Neuronal stem cell (in vitro differentiated cells): ENCODE results near the gene VTI1A.

ENCODE experiments used
- DNase-seq: peaks from one replicate; pipeline ENCODE4 v3.0.0-alpha.2; 2013; ENCODE audit warnings: low spot score
- H2AFZ ChIP-seq: one replicate; pipeline ENCODE4 v1.6.1; 2013; ENCODE audit warnings: mild to moderate bottlenecking, low read length, inconsistent platforms
- H2AK5ac ChIP-seq: 2 replicates; pipeline ENCODE4 v1.6.1; 2013; ENCODE audit warnings: low read depth, mild to moderate bottlenecking, inconsistent platforms, low read length, moderate library complexity, mixed read lengths
- H2BK120ac ChIP-seq: 2 replicates; pipeline ENCODE4 v1.6.1; 2013; ENCODE audit warnings: low read depth, mild to moderate bottlenecking, inconsistent platforms, low read length, moderate library complexity, mixed read lengths
- H2BK12ac ChIP-seq: one replicate; pipeline ENCODE4 v1.6.1; 2013; ENCODE audit warnings: low read length, inconsistent platforms
- H2BK15ac ChIP-seq: 2 replicates; pipeline ENCODE4 v1.6.1; 2013; ENCODE audit warnings: mild to moderate bottlenecking, low read length, inconsistent platforms, mixed read lengths
- H2BK5ac ChIP-seq: one replicate; pipeline ENCODE4 v1.6.1; 2013; ENCODE audit warnings: inconsistent platforms, mild to moderate bottlenecking, low read length, moderate library complexity
- H3K14ac ChIP-seq: one replicate; pipeline ENCODE4 v1.6.1; 2013; ENCODE audit warnings: low read length, inconsistent platforms
- H3K18ac ChIP-seq: 2 replicates; pipeline ENCODE4 v1.6.1; 2013; ENCODE audit warnings: low read length, inconsistent platforms
- H3K23ac ChIP-seq: 2 replicates; pipeline ENCODE4 v1.6.1; 2013; ENCODE audit warnings: low read depth, mild to moderate bottlenecking, mixed read lengths, low read length, inconsistent platforms; ENCODE audit not compliant: poor library complexity
- H3K27ac ChIP-seq: replicated peaks from 3 replicates; pipeline ENCODE4 v1.5.1; 2013; ENCODE audit warnings: low read length, inconsistent platforms
- H3K27me3 ChIP-seq, 3 experiments: 2 replicates each; pipeline ENCODE4 v1.6.1; 2013; ENCODE audit warnings: low read length in 3 of 3, mild to moderate bottlenecking in 2 of 3, inconsistent platforms in 1 of 3, low read depth in 1 of 3, mixed read lengths in 1 of 3, moderate library complexity in 1 of 3; ENCODE audit not compliant: control insufficient read depth in 3 of 3, insufficient read depth in 3 of 3
- H3K36me3 ChIP-seq, 2 donors: replicated peaks in 1 of 2; 2 replicates each; pipeline ENCODE4 v1.6.1; 2013; ENCODE audit warnings: low read length in 2 of 2; ENCODE audit not compliant: control insufficient read depth in 2 of 2, insufficient read depth in 2 of 2
- H3K4ac ChIP-seq: 2 replicates; pipeline ENCODE4 v1.6.1; 2013; ENCODE audit warnings: inconsistent platforms, mild to moderate bottlenecking, low read length, moderate library complexity
- H3K4me1 ChIP-seq, 2 donors: 1 replicate in 1 of 2; 2 replicates in 1 of 2; pipeline ENCODE4 v1.6.1; 2013; ENCODE audit warnings: low read length in 2 of 2, low read depth in 1 of 2; ENCODE audit not compliant: control insufficient read depth in 2 of 2, insufficient read depth in 1 of 2
- H3K4me2 ChIP-seq: one replicate; pipeline ENCODE4 v1.6.1; 2013; ENCODE audit warnings: mild to moderate bottlenecking, low read length, inconsistent platforms; ENCODE audit not compliant: insufficient read depth, poor library complexity, severe bottlenecking
- H3K4me3 ChIP-seq, 2 donors: 2 replicates each; pipeline ENCODE4 v1.5.1; 2013; ENCODE audit warnings: low read length in 2 of 2, mild to moderate bottlenecking in 2 of 2, inconsistent platforms in 1 of 2, moderate library complexity in 1 of 2
- H3K79me1 ChIP-seq: one replicate; pipeline ENCODE4 v1.6.1; 2013; ENCODE audit warnings: low read depth, mild to moderate bottlenecking, inconsistent platforms, low read length, moderate library complexity
- H3K9ac ChIP-seq: one replicate; pipeline ENCODE4 v1.6.1; 2013; ENCODE audit warnings: mild to moderate bottlenecking, low read depth, low read length, inconsistent platforms; ENCODE audit not compliant: poor library complexity
- H3K9me3 ChIP-seq, 2 donors: replicated peaks in 1 of 2; 2 replicates each; pipeline versions ENCODE3 to v1.6.1; 2013; ENCODE audit warnings: low read length in 2 of 2, mild to moderate bottlenecking in 2 of 2, inconsistent platforms in 1 of 2, low read depth in 1 of 2, mixed read lengths in 1 of 2, moderate library complexity in 1 of 2; ENCODE audit not compliant: control insufficient read depth in 2 of 2, insufficient read depth in 1 of 2
- H4K8ac ChIP-seq: one replicate; pipeline ENCODE4 v1.6.1; 2013; ENCODE audit warnings: low read depth, mild to moderate bottlenecking, inconsistent platforms, low read length, moderate library complexity
- H4K91ac ChIP-seq: one replicate; pipeline ENCODE4 v1.6.1; 2013; ENCODE audit warnings: low read length, low read depth, mild to moderate bottlenecking, inconsistent platforms; ENCODE audit not compliant: poor library complexity
- WGBS, 2 donors: extraction: QIAGEN DNeasy Blood & Tissue Kit; methylation state at CpG; one replicate each; pipeline ENCODE4 v1.1.7; 2013; ENCODE audit warnings: missing lambda C conversion rate in 2 of 2, mixed read lengths in 1 of 2; ENCODE audit not compliant: insufficient read length in 2 of 2, insufficient replicate concordance in 1 of 2; ENCODE audit errors: extremely low coverage in 2 of 2; 5-methylcytosine and 5-hydroxymethylcytosine counted together

The VTI1A gene

GRCh38 chr10:112844681-112845544, 397.9 kb downstream of the VTI1A start:
- Histone ChIP-seq H3K4ac (no peak overlapping the region), H3K4me1 (peaks cover 0 to 8% of the 10 kb centered on the region in 2 donors), H2BK15ac (no peak overlapping the region), H3K18ac (no peak overlapping the region), H2AK5ac (no peak overlapping the region), H4K91ac (no peak overlapping the region), H3K14ac (no peak overlapping the region), H2AFZ (no peak overlapping the region), H2BK5ac (no peak overlapping the region), H3K4me3 (no peak overlapping the region), H3K27me3 (no peaks in the 10 kb centered on the region), H4K8ac (no peak overlapping the region), H3K36me3 (no peaks in the 10 kb centered on the region), H3K27ac (no peak overlapping the region), H2BK12ac (no peak overlapping the region), H2BK120ac (no peak overlapping the region), H3K4me2 (no peak overlapping the region), H3K79me1 (no peaks in the 10 kb centered on the region), H3K9ac (no peak overlapping the region), H3K23ac (peak overlapping the region; percentile 36), H3K9me3 (peaks cover 5 to 8% of the 10 kb centered on the region in 2 donors)
- WGBS, 2 donors: no CpG with 5 or more reads among the region's 27 CpGs
- no peak for DNase-seq

- Histone ChIP-seq H3K27ac (no peak overlapping the region), H3K9ac (no peak overlapping the region), H3K4ac (no peak overlapping the region), H2AFZ (no peak overlapping the region), H3K79me1 (no peaks in the 10 kb centered on the region), H2BK5ac (no peak overlapping the region), H2BK12ac (no peak overlapping the region), H3K4me2 (no peak overlapping the region), H3K9me3 (peaks cover 2 to 6% of the 10 kb centered on the region in 2 donors), H3K23ac (no peak overlapping the region), H3K27me3 (no peaks in the 10 kb centered on the region), H2BK120ac (no peak overlapping the region), H4K91ac (no peak overlapping the region), H4K8ac (no peak overlapping the region), H3K36me3 (no peaks in the 10 kb centered on the region), H3K4me1 (peaks cover 0 to 12% of the 10 kb centered on the region in 2 donors), H3K4me3 (no peak overlapping the region), H2AK5ac (no peak overlapping the region), H3K18ac (no peak overlapping the region), H2BK15ac (no peak overlapping the region), H3K14ac (no peak overlapping the region)
- WGBS, 2 donors: no CpG with 5 or more reads among the region's 2 CpGs
- no peak for DNase-seq
Observed at GRCh38 chr10:112847778-112848177, 400.8 kb downstream of the VTI1A start.

GRCh38 chr10:112848228-112848627, 401.2 kb downstream of the VTI1A start:
- no CpG with 5 or more reads among the region's 2 CpGs for WGBS, 2 donors

GRCh38 chr10:112848868-112849430, 401.9 kb downstream of the VTI1A start:
- H3K14ac ChIP-seq: no peak overlapping the region
- no peaks in the 10 kb centered on the region for H3K79me1 ChIP-seq
- no peak overlapping the region for H4K8ac ChIP-seq
- H3K23ac ChIP-seq: no peak overlapping the region
- no peak overlapping the region for H2BK120ac ChIP-seq
- H3K4me3 ChIP-seq: no peak overlapping the region
- H2BK15ac ChIP-seq: peak overlapping the region; percentile 16
- H2AFZ ChIP-seq: no peak overlapping the region
- no peak overlapping the region for H2BK5ac ChIP-seq
- H3K9me3 ChIP-seq: peaks cover 2 to 6% of the 10 kb centered on the region in 2 donors
- no CpG with 5 or more reads among the region's 3 CpGs for WGBS, 2 donors
- no peak overlapping the region for H3K27ac ChIP-seq
- H3K4me2 ChIP-seq: no peak overlapping the region
- no peak overlapping the region for H2BK12ac ChIP-seq
- H3K4ac ChIP-seq: no peak overlapping the region
- no peaks in the 10 kb centered on the region for H3K36me3 ChIP-seq
- H4K91ac ChIP-seq: no peak overlapping the region
- no peaks in the 10 kb centered on the region for H3K27me3 ChIP-seq
- no peak overlapping the region for H2AK5ac ChIP-seq
- peak overlapping the region; percentile 54 for H3K18ac ChIP-seq
- no peak for DNase-seq
- H3K9ac ChIP-seq: no peak overlapping the region
- H3K4me1 ChIP-seq: peaks cover 0 to 10% of the 10 kb centered on the region in 2 donors

More at GRCh38 chr10:112848228-112848627, 401.2 kb downstream of the VTI1A start:
- Histone ChIP-seq H3K14ac (no peak overlapping the region), H2BK120ac (no peak overlapping the region), H3K27ac (no peak overlapping the region), H3K79me1 (no peaks in the 10 kb centered on the region), H3K36me3 (no peaks in the 10 kb centered on the region), H3K27me3 (no peaks in the 10 kb centered on the region), H3K23ac (no peak overlapping the region), H3K4me2 (no peak overlapping the region), H3K4me3 (no peak overlapping the region), H3K18ac (no peak overlapping the region), H2BK15ac (no peak overlapping the region), H2BK12ac (no peak overlapping the region), H2AFZ (no peak overlapping the region), H3K9ac (no peak overlapping the region), H4K8ac (no peak overlapping the region), H3K4ac (no peak overlapping the region), H2AK5ac (no peak overlapping the region), H3K4me1 (peaks cover 0 to 10% of the 10 kb centered on the region in 2 donors), H2BK5ac (no peak overlapping the region), H3K9me3 (peaks cover 2 to 6% of the 10 kb centered on the region in 2 donors), H4K91ac (no peak overlapping the region)
- DNase-seq: no peak
